AG09309 (cell line): ENCODE results near the gene SPDYE6.
A peak's percentile ranks its signal among the peaks of the same experiment; 100 is the strongest.
"Not testable (repeated sequence)": the region's sequence is repeated elsewhere in the genome, so short reads cannot be mapped to it uniquely, and the experiment has no call there.

Source experiments
- DNase-seq: peaks from one replicate; pipeline ENCODE4 v3.0.0-alpha.2; 2010; ENCODE audit warnings: low read depth
- H3K4me3 ChIP-seq: 2 replicates; pipeline ENCODE4 v1.5.1; 2011; ENCODE audit warnings: mild to moderate bottlenecking, low read depth, low read length, moderate library complexity; ENCODE audit not compliant: control insufficient read depth
- CTCF ChIP-seq: IDR thresholded peaks from 2 replicates; pipeline ENCODE4 v1.5.1; 2011; ENCODE audit warnings: mild to moderate bottlenecking, low read depth, low read length, inconsistent platforms; ENCODE audit not compliant: insufficient read depth, control insufficient read depth; ENCODE audit errors: missing control alignments

Gene SPDYE6

GRCh38 chr7:102376964-102377466 lies 20.8 kb upstream of the SPDYE6 start:
- no peak overlapping the region for H3K4me3 ChIP-seq
- no peak for DNase-seq
- TF ChIP-seq CTCF = no peak

GRCh38 chr7:102372796-102373195 lies 16.6 kb upstream of the SPDYE6 start:
- H3K4me3 ChIP-seq, DNase-seq: not testable (repeated sequence)

GRCh38 chr7:102370038-102370437 lies 13.8 kb upstream of the SPDYE6 start:
- not testable (repeated sequence) for DNase-seq, H3K4me3 ChIP-seq

GRCh38 chr7:102365390-102365789 lies 9.1 kb upstream of the SPDYE6 start:
- H3K4me3 ChIP-seq, DNase-seq: not testable (repeated sequence)

- DNase-seq = not testable (repeated sequence)
Measured at GRCh38 chr7:102364394-102364886, 8.2 kb upstream of the SPDYE6 start.

GRCh38 chr7:102363549-102364393 lies 7.5 kb upstream of the SPDYE6 start:
- TF ChIP-seq CTCF = peak; percentile 8
- peak overlapping the region; percentile 59 for H3K4me3 ChIP-seq
- peak; percentile 94 for DNase-seq

More at GRCh38 chr7:102364394-102364886, 8.2 kb upstream of the SPDYE6 start:
- H3K4me3 ChIP-seq = peak overlapping the region; percentile 59

GRCh38 chr7:102346983-102347382 lies 9.3 kb downstream of the SPDYE6 start:
- not testable (repeated sequence) for DNase-seq, H3K4me3 ChIP-seq

- not testable (repeated sequence) for DNase-seq
Measured at GRCh38 chr7:102340599-102341368, 15.5 kb downstream of the SPDYE6 start.

GRCh38 chr7:102337420-102337819 lies 18.8 kb downstream of the SPDYE6 start:
- DNase-seq, H3K4me3 ChIP-seq: not testable (repeated sequence)

More at GRCh38 chr7:102340599-102341368, 15.5 kb downstream of the SPDYE6 start:
- H3K4me3 ChIP-seq = not testable (repeated sequence)

- H3K4me3 ChIP-seq, DNase-seq: not testable (repeated sequence)
Measured at GRCh38 chr7:102337002-102337401, 19.2 kb downstream of the SPDYE6 start.

- H3K4me3 ChIP-seq, DNase-seq: not testable (repeated sequence)
Measured at GRCh38 chr7:102335574-102335973, 20.7 kb downstream of the SPDYE6 start.

- not testable (repeated sequence) for H3K4me3 ChIP-seq, DNase-seq
Measured at GRCh38 chr7:102330666-102331460, 25.4 kb downstream of the SPDYE6 start.

- not testable (repeated sequence) for DNase-seq
Measured at GRCh38 chr7:102329366-102329765, 26.9 kb downstream of the SPDYE6 start.

GRCh38 chr7:102328863-102329262 lies 27.4 kb downstream of the SPDYE6 start:
- not testable (repeated sequence) for H3K4me3 ChIP-seq, DNase-seq

More at GRCh38 chr7:102329366-102329765, 26.9 kb downstream of the SPDYE6 start:
- not testable (repeated sequence) for H3K4me3 ChIP-seq

- H3K4me3 ChIP-seq, DNase-seq: not testable (repeated sequence)
Measured at GRCh38 chr7:102327183-102327582, 29.1 kb downstream of the SPDYE6 start.
